GM12891 (cell line): ENCODE results near the gene CLEC20A. TPM values are rescaled to one million over a fixed set of nuclear protein-coding genes. Genes with fewer than 3 reads are reported as not detected.

ENCODE experiments used
- DNase-seq: peaks from one replicate; pipeline ENCODE4 v3.0.0; 2011; ENCODE audit warnings: low spot score; ENCODE audit not compliant: insufficient read length
- FAIRE-seq: peaks from 2 replicates; lab custom pipeline; 2011; peaks lifted over from hg19 to GRCh38; lab: Jason Lieb, UNC
- PAX5 ChIP-seq: IDR thresholded peaks from 2 replicates; pipeline ENCODE4 v1.6.1; 2011; ENCODE audit warnings: low read length, moderate library complexity, mild to moderate bottlenecking; ENCODE audit not compliant: insufficient read depth, severe bottlenecking
- POLR2A ChIP-seq: IDR thresholded peaks from 2 replicates; pipeline ENCODE4 v1.6.1; 2011; ENCODE audit warnings: low read depth, low read length, control low read depth
- POLR2AphosphoS5 ChIP-seq: IDR thresholded peaks from 2 replicates; pipeline ENCODE4 v1.6.1; 2011; ENCODE audit warnings: low read depth, low read length, control low read depth
- POU2F2 ChIP-seq: IDR thresholded peaks from 2 replicates; pipeline ENCODE4 v1.6.1; 2011; ENCODE audit warnings: low read depth, mild to moderate bottlenecking, control low read depth, low read length, moderate library complexity
- SPI1 ChIP-seq: IDR thresholded peaks from 2 replicates; pipeline ENCODE4 v1.6.1; 2011; ENCODE audit warnings: low read depth, low read length, control low read depth
- TAF1 ChIP-seq: IDR thresholded peaks from 2 replicates; pipeline ENCODE4 v1.6.1; 2011; ENCODE audit warnings: low read depth, low read length, control low read depth
- polyA plus RNA-seq: library from polyadenylated mRNA; unstranded; fragments of >200 nt; gene quantifications from one replicate; pipeline ENCODE4 v1.2.1, GENCODE V29; 2012; ENCODE audit warnings: low read depth, missing spikeins, inconsistent platforms; ENCODE audit not compliant: missing spikeins

Gene CLEC20A
- polyA plus RNA-seq, result not detected

DNA sequence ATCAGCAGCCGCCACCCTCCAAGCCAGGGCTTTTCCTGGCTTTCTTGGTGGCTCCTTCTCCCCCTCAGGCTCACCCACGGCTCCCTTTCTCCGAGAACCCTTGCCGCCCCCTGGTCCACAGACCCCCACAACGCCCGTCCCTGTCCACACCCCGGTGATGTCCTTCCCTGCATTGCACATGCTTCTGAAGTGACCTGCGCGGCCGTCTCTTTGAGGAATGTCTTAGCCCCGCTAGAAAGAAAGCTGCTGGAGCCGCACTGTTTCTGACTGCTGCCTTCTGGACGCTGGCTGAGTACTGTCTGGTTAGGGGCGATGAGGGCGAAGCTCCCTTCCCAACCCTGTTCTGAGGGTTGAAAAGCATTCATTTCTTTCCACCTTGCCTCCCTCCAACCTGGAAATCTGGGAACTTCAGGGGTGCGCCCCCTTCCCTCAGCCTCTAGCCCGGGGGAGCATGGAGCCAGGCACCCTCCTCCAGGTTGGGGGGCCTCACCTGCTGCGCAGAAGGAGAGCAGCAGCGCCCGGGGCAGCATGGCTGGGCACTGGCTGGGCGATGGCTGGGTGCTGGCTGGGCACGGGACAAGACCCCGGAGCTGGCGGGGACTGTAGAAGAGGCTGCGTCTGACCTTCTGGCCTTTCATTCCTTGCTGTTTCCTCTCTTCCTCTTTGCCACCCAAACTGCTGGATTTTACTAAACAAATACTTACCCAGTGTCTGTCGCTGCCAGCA is at the start of gene CLEC20A:
TSS of gene CLEC20A (minus strand) at position 555 of the 726 bp plus-strand sequence. CDS start at position 530, 25 bp downstream.
- DNase-seq, result no peak
- no peak for FAIRE-seq
- TF ChIP-seq SPI1 (no peak), POU2F2 (no peak), POLR2AphosphoS5 (no peak), TAF1 (no peak), POLR2A (no peak), PAX5 (no peak)

GRCh38 chr1:178544531-178544930 is 47.8 kb upstream of the CLEC20A start:
- TF ChIP-seq TAF1 (no peak), POU2F2 (no peak), POLR2A (no peak), POLR2AphosphoS5 (no peak), PAX5 (no peak), SPI1 (no peak)
- DNase-seq (no peak), FAIRE-seq (no peak)

DNA sequence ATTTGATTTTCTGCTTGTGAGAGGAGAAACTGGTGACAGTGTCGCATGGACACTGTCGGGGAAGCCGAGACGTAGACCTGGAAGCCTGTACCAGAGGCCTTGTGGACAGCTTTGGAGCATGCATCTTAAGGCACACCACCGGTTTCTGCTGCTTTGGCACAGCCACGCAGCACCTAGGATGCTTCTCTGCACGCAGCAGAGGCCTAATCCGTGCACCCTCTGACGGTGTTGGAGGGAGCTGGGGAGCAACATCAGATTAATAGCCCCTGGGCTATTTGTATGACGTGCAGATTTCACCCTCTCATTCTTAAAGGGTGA is 46.5 kb upstream of the CLEC20A start:
- no peak for FAIRE-seq
- TF ChIP-seq POU2F2, result no peak
- TF ChIP-seq PAX5, result no peak
- TF ChIP-seq SPI1, result no peak
- no peak for TF ChIP-seq POLR2A
- TF ChIP-seq POLR2AphosphoS5, result no peak
- TF ChIP-seq TAF1, result no peak
- DNase-seq, result no peak

GRCh38 chr1:178542554-178543289 is 46.0 kb upstream of the CLEC20A start:
- TF ChIP-seq POU2F2, result no peak
- no peak for TF ChIP-seq SPI1
- TF ChIP-seq TAF1, result no peak
- TF ChIP-seq POLR2AphosphoS5, result no peak
- TF ChIP-seq PAX5, result no peak
- no peak for TF ChIP-seq POLR2A
- FAIRE-seq, result peak; percentile 72

DNA sequence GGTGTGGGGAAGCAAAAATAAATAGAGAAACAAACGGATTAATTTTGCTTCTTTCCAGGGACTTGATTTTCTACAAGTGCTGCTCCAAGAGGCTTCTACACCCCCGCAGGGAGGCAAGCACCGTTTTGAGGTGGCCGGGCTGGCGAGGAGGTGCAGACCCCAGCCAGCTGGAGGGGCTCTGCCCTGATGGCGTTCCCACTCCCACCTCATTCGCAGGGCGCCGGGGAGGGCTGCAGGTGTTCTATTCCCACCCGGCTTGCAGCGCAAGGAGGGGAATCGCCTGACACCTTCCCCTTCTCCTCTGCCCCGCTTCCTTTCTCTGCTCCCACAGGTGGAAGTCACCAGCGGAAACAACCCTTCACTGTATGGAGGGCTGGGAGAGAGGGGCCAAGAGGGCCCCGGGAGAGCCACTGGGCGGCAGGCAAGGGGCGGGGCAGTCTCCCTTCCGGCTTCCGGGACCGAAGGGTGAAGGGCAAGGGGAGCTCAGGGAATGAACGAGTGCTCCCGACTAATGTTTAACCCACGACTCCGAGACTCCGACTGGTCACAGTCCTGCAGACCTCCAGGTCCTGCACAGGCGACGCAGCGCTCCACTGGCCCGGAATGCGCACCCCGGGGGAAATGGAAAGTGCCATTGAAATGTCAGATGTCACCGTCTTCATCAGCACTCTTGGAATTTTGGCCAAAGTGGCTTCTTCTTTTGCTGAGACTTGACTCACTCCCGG is 45.2 kb upstream of the CLEC20A start:
- TF ChIP-seq SPI1 (no peak), PAX5 (no peak), POLR2AphosphoS5 (no peak), TAF1 (no peak)
- peak; percentile 55 for DNase-seq
- no peak for FAIRE-seq

More at GRCh38 chr1:178542554-178543289, 46.0 kb upstream of the CLEC20A start:
- peak; percentile 90 for DNase-seq

GRCh38 chr1:178541379-178541778 is 44.6 kb upstream of the CLEC20A start:
- FAIRE-seq (peak; percentile 9), DNase-seq (no peak)
- no peak for TF ChIP-seq POU2F2
- TF ChIP-seq SPI1, result no peak
- TF ChIP-seq TAF1, result no peak
- no peak for TF ChIP-seq PAX5
- no peak for TF ChIP-seq POLR2A
- TF ChIP-seq POLR2AphosphoS5, result no peak

DNA sequence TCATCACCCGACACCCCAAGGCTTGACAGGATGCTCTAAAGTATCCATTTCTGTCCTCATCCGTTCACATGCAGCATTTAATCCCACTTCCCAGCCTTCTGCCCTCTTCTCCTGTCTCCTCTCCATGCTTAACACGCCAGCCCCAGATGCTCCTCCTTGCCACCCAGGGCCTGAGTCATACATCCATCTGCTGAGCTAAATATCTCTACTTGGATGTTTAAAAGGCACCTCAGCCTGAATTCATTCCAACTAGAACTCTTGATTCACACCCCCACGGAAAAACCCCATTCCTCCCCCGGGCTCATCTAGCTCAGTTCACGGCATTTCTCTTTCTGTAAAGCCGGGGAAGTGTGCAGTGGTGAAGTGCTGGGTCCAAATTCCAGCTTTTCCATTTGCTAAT is 43.9 kb upstream of the CLEC20A start:
- DNase-seq, result no peak
- TF ChIP-seq PAX5 (no peak), SPI1 (no peak), POLR2AphosphoS5 (no peak), POLR2A (no peak), POU2F2 (no peak), TAF1 (no peak)
- no peak for FAIRE-seq

GRCh38 chr1:178540204-178540603 is 43.4 kb upstream of the CLEC20A start:
- FAIRE-seq (no peak), DNase-seq (no peak)
- TF ChIP-seq POU2F2 (no peak), PAX5 (no peak), POLR2A (no peak), SPI1 (no peak), TAF1 (no peak), POLR2AphosphoS5 (no peak)

DNA sequence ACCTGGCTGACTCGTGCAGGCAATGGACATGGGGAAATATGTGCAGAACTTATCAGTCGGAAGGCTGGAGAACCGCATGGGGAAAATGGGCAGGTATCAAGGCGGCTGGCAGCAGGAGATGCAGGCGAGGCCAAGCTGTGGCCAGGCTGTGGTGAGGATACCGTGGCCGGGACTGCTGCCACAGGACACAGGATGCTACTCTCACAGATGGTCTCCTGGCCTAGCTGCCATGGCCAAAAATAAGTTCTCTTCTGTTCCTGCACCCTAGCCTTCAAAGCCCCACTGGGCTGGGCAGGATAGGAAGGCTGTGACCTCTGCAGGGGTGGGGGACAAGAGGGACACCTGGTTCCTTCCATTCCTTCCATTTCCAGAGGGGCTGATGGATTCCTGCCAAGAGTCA is 42.5 kb upstream of the CLEC20A start:
- TF ChIP-seq TAF1 (no peak), PAX5 (no peak), POLR2AphosphoS5 (no peak), SPI1 (no peak), POU2F2 (no peak), POLR2A (no peak)
- no peak for DNase-seq
- FAIRE-seq, result no peak
